GM19397 (cell line): ENCODE data around the gene ZNF587B.
A peak's percentile ranks its signal among the peaks of the same experiment; 100 is the strongest.
"Not testable (repeated sequence)": the region's sequence is repeated elsewhere in the genome, so short reads cannot be mapped to it uniquely, and the experiment has no call there.

ENCODE experiments used
- ATAC-seq: cut with Tn5 transposase; IDR thresholded peaks from one replicate; pipeline ENCODE4 v1.9.1; 2021; ENCODE audit warnings: mild to moderate bottlenecking, moderate library complexity; ENCODE audit not compliant: unreplicated experiment

ZNF587B gene

DNA sequence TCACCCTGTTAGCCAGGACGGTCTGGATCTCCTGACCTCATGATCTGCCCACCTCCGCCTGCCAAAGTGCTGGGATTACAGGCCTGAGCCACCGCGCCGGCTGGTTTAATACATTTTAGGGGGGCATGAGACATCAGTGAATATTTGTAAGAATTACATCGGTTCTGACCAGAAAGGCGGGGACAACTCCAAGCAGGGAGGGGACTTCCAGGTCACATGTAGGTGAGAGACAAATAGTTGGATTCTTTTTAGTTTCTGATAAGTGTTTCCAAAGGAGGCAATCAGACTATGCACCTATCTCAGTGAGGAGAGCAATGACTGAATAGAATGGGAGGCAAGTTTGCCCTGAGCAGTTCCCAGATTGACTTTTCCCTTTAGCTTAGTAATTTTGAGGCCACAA is 11.7 kb upstream of the ZNF587B start:
- ATAC-seq = no peak

DNA sequence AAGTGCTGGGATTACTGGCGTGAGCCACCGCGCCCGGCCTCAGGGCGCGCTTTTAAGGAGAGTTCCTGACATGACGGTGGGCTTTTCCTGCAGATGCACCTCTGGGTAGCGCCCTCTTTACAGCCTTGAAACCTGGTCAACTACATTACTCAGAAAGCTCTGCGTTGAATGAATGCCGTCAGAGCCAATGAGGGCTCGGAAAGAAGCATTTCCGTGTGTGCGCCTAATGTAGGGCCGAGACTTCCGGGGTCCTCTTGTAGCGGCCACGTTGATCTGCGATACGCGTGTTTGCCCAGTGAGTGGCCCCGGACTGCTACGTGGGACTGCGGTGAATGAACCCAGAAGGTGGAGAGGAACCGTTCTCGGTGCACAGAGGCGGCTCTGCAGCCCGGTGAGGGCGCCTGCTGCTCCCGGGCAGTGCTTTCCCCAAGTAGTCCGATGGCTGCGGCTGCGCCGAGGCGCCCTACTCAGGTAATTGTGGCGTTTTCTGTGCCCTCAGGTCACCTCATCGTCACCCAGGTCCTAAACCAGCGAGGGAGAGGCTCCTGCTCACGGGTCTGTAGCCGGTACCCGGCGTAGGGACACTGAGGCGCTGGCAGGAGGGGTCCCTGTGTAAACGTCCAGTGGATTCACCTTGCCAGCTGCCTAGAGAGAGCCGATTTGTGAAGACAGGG is 10.5 kb upstream of the ZNF587B start:
- peak; percentile 80 for ATAC-seq

DNA sequence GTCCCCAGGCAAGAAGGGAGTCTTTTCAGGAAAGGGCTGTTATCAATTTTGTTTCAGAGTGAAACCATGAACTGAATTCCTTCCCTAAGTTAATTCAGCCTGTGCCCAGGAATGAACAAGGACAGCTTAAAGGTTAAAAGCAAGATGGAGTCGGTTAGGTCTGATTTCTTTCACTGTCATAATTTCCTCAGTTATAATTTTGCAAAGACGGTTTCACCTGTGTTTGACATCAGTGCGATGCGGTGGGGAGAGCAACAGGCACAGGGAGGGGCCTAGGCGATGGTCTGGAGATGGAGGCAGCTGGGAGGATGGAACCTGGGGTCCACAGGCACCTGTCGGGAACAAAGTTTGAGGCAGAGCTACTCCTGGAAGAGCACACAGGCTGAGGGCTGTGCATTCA is 9.5 kb upstream of the ZNF587B start:
- no peak for ATAC-seq

DNA sequence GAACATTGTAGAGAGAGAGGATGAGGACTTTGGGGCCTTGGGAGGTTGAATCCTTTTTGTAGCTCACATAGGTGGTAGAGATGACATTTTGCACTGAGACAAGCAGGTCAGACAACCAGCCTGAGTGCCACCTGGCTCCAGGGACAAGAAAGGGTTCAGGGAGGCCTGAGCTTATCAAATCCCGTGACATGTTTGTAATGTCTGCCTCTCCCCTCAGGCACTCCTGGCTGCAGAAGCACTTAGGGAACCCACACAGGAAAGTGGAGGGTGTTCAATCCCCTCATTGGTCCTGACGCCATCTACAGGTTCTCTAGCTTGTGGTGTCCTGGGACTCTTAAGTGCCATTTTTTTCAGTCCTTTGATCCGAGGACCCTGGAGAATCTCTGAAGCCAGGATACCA is 9.0 kb upstream of the ZNF587B start:
- not testable (repeated sequence) for ATAC-seq

DNA sequence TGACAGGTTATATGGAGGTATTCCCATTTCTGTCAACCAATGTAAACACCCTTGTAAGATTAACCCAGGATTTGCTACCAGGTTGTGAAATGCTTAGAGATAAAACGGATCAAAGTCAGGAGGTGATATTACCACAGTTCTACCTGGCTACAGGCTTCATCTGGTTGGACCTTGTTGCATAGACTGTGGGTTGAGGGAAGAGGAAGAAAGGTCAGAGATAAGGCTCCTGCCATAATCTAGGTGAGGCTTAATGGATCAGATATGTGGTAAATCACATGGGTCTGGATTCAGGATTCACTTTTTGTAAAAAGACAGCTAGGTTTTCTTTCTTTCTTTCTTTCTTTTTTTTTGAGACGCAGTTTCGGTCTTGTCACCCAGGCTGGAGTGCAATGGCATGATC is 8.6 kb upstream of the ZNF587B start:
- not testable (repeated sequence) for ATAC-seq

DNA sequence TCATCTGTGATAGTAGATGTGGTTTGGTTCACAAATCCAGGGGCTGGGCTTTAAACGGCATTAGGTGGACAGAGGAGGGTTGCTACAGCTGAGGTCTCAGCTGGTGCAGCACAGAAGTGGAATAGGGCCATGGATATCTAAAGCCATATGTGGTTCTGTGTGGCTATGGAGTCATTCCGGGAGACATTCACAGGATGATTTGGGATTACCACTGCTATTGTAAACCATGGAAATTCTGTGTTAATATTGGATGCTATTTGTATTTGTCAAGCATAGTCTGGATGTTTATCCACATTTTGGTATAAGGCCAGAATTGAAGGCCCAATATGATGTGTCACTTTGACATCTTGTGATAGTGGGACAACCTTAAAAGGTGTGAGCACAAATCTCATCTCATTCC is 6.9 kb upstream of the ZNF587B start:
- not testable (repeated sequence) for ATAC-seq

DNA sequence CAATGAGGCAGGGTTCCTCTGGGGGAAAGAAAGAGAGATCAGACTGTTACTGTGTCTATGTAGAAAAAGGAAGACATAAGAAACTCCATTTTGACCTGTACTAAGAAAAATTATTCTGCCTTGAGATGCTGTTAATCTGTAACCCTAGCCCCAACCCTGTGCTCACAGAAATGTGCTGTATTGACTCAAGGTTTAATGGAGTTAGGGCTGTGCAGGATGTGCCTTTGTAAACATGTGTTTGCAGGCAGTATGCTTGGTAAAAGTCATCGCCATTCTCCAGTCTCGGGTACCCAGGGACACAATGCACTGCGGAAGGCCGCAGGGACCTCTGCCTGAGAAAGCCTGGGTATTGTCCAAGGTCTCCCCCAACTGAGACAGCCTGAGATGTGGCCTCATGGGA is 6.5 kb upstream of the ZNF587B start:
- ATAC-seq = not testable (repeated sequence)

DNA sequence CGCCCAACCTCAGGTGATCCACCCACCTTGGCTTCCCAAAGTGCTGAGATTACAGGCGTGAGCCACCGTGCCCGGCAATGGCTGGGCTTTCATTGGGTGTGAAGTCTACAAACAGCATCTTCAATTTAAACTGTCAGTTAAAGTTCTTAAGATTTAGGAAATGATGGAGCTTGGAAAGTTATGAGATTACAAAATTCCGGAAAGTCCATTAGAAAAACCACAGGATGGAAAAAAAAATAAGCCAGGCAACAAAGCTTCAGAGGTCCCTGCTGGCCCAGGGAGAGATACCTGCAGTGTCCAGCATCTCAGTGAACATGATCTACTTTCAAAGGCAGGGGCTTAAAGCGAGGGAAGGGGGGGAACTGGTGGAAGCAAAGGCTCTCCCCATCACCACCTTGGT is 4.6 kb upstream of the ZNF587B start:
- no peak for ATAC-seq

DNA sequence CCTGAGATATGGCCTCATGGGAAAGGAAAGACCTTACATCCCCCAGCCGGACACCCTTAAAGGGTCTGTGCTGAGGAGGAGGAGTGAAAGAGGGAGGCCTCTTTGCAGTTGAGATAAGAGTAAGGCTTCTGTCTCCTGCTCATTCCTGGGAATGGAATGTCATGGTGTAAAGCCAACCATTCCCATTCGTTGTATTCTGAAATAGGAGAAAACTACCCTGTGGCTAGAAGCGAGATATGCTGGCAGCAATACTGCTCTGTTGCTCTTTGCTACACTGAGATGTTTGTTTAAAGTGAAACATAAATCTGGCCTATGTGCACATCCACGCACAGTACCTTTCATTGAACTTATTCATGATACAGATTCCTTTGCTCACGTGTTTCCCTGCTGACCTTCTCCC is 783 bp upstream of the ZNF587B start:
- ATAC-seq = no peak

DNA sequence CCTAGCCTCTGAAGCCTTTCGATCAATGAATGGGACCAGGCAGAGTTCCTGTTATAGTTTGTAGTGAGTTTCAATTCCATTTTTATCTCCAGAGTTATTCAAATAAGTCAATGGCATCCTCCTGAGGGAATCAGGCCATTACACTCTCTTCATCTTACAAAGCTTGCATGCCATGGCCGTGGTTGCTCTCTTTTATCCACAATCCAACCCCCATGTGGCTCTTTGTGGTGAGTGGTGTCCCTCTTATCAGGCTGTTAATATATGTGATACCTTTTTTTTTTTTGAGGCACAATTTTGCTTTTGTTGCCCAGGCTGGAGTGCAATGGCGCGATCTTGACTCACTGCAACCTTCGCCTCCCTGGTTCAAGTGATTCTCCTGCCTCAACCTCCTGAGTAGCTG is 6.9 kb downstream of the ZNF587B start:
- ATAC-seq = not testable (repeated sequence)

DNA sequence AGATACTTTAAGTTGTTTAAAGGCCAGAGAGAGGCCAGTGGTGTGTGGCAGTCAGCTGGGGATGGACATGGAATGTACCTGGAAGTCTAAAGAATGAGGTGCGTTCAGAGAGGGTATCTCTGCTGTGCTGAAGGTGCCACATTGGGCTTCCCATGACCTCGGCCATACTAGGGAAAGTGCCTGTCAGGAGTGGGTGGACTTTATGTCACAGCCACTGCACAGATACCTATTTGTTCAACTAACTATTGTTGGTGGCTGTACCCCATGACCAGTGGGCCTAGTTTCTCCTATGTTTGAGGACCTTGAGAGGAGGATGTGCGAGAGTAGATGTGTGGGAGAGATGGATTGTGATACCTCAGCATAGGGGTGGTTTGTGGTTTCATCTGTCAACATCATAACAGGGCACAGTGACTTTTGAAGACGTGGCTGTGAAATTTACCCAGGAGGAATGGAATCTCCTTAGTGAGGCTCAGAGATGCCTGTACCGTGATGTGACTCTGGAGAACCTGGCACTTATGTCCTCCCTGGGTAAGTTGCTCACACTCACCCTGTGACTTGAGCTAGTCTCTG is 8.6 kb downstream of the ZNF587B start:
- ATAC-seq = not testable (repeated sequence)

DNA sequence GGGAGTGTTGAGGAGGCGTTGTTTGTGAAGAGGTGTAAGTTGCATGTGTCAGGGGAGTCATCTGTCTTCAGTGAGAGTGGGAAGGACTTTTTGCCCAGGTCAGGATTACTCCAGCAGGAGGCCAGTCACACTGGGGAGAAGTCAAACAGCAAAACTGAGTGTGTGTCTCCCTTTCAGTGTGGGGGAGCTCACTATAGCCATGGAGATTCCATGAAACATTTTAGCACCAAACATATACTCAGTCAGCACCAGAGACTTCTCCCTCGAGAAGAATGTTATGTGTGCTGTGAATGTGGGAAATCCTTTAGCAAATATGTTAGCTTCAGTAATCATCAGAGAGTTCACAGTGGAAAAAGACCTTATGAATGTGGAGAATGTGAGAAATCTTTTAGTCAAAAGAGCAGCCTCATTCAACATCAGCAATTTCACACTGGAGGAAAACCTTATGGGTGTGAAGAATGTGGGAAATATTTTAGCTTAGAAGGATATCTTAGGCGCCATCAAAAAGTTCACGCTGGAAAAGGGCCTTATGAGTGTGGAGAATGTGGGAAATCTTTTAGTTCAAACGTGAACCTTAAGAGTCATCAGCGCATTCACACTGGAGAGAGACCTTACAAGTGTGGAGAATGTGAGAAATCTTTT is 11.1 kb downstream of the ZNF587B start:
- ATAC-seq = no peak

DNA sequence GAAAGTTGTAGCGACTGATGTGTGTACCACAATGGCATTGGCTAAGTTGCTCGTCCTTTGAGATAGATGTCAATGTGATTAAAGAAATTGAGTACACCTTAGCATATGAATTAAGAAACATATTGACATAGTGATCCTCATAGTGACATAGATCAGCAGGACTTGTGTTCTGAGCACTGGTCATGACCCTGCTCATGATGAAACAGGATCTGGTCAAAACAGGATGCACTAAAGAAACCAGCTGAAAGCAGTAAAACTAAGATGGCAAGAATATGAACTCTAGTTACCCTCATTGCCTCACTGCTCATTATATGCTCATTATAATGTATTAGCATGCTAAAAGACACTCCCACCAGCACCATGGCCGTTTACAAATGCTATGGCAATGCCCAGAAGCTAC is 17.1 kb downstream of the ZNF587B start:
- not testable (repeated sequence) for ATAC-seq

DNA sequence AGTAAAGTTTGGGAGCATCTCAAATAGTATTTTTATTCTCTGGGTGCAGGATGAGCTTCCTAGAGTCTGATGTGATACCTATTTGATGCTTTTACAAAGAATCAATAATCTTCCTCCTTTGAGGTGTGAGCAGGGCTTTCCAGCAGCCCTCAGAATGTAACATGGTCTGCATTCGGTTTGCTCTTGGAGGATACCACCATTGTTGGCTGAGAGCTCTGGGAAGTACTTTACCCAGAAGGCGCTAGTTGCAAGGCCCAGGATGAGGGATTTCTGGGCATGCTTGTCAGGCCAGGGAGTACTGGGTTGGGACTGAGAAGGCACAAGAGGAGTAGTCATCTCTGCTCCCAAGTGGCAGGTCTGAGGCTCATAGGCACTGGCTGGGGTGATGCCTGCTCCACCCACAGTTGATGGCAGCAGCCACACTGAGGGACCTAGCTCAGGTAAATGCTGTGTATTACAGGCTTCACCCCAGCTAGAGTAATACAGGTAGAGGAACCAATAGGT is 19.1 kb downstream of the ZNF587B start:
- peak; percentile 1 for ATAC-seq

DNA sequence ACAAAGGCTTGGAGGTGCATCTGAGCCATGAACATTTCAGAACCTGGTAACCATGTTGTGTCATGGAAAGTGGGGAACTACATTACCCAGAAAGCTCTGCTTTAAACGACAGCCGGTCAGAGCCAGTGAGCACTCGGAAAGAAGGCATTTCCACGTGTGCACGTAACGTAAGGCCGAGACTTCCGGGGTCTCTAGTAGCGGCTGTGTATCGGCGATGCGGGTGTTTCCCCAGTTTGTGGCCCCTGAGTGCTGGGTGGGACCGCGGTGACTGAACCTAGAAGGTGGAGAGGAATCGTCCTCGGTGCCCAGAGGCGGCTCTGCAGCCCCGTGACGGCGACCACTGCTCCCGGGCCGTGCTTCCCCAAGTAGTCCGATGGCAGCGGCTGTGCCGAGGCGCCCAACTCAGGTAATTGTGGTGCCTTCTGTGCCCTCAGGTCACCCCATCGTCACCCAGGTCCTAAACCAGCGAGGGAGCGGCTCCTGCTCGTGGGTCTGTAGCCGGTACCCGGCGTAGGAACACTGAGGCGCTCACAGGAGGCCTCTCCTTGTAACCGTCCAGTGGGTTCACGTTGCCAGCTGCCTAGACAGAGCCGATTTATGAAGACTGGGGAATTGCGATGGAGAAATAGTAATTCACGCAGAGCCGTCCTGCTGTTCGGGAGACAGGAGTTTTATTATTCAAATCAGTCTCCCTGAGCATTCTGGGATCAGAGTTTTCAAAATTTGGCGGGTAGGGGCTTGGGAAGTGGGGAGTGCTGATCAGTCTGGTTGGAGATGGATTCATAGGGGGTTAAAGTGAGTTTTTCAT is 19.8 kb downstream of the ZNF587B start, which contains the start of gene ZNF587:
Gene ZNF587 (plus strand): TSS at position 194 of the 808 bp plus-strand sequence. CDS start 180 bp downstream, at position 374.
- peak; percentile 95 for ATAC-seq

DNA sequence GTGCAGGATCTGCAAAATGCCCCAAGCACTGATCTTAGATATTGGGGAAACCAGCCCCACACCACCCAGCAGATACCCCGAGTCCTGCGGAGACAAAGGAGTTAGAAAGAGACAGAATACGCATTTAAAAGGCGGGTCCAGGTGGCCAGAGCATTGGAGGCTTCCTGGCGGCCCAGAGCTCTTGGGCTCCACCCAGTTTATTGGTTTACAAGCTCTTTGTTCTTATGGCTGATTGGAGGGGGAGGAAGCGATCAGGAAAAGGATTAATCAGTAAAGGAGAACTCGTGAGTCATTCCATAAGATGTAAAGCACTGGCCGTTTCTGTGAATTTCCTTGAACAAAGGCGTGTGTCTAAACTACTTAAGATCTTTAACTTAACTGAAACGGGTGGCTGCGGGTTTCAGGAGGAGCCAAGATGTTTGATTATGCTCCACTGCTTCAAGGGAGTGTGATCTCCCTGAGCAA is 20.5 kb downstream of the ZNF587B start:
- no peak for ATAC-seq

DNA sequence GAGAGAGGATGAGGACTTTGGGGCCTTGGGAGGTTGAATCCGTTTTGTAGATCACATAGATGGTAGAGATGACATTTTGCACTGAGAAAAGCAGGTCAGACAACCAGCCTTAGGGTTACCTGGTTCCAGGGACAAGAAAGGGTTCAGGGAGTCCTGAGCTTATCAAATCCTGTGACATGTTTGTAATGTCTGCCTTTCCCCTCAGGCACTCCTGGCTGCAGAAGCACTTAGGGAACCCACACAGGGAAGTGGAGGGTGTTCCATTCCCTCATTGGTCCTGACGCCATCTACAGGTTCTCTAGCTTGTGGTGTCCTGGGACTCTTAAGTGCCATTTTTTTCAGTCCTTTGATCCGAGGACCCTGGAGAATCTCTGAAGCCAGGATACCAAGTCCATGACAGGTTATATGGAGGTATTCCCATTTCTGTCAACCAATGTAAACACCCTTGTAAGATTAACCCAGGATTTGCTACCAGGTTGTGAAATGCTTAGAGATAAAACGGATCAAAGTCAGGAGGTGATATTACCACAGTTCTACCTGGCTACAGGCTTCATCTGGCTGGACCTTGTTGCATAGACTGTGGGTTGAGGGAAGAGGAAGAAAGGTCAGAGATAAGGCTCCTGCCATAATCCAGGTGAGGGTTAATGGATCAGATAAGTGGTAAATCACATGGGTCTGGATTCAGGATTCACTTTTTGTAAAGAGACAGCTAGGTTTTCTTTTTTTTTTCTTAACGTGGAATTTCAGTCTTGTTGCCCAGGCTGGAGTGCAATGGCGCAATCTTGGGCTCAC is 21.9 kb downstream of the ZNF587B start:
- not testable (repeated sequence) for ATAC-seq

DNA sequence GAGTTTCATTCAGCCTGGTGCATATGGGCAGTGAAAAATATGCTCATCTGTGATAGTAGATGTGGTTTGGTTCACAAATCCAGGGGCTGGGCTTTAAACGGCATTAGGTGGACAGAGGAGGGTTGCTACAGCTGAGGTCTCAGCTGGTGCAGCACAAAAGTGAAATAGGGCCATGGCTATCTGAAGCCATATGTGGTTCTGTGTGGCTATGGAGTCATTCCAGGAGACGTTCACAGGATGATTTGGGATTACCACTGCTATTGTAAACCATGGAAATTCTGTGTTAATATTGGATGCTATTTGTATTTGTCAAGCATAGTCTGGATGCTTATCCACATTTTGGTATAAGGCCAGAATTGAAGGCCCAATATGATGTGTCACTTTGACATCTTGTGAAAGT is 24.0 kb downstream of the ZNF587B start:
- ATAC-seq = not testable (repeated sequence)

DNA sequence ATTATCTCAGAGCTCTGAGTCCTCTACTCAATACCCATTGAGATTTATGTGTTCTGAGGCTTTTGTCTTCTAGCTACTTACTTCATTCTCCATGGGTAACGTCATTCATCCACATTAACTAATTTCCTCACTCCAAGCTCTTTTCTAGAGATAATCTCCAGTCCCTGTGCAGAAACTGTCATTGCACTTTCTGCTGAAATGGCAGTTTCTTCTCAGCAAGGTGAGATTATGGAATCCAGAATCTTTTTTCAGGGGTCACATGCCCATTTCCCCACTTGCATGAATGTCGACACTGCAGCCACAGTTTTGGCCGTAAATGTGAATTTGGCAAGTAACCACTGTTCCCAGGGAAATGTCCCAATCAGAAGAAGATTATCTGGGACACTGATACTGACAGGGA is 32.3 kb downstream of the ZNF587B start:
- ATAC-seq = not testable (repeated sequence)

DNA sequence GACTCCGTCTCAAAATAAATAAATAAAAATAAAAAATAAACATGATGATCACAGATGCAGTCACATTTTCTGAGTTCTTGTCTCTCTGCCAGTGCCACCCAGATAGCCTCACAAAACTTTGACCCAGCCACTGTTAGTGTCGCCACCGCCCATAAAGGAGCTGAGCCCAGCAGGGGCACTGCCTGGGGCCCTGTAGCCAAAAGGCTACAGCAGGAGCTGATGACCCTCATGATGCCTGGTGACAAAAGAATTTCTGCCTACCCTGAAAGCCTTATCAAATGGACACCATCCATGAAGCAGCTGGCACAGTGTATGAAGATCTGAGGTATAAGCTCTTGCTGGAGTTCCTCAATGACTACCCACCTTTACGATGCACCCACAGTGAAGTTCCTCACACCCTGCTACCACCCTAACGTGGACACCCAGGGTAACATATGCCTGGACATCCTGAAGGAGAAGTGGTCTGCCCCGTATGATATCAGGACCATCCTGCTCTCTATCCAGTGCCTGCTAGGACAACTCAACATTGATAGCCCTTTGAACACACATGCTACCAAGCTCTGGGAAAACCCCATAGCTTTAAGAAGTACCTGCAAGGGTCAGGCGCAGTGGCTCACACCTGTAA is 37.9 kb downstream of the ZNF587B start:
- ATAC-seq = no peak
